H1 (cell line): ENCODE measurements around the gene MGLL. TPM values are rescaled to one million over a fixed set of nuclear protein-coding genes. Genes with fewer than 3 reads are reported as not detected.

Experiments
- CTCF ChIA-PET: fragments of 300-600 bp; sonication (Branson Sonifier 250); formaldehyde crosslinking; loops from one replicate; lab custom pipeline; 2021; ENCODE audit not compliant: partially characterized antibody; lab: Charles Lee
- POLR2A ChIA-PET: fragments of 300-600 bp; sonication (Branson Sonifier 250); formaldehyde crosslinking; loops from one replicate; lab custom pipeline; 2021; ENCODE audit warnings: inconsistent platforms; ENCODE audit not compliant: partially characterized antibody; lab: Charles Lee
- DNase-seq, 2 experiments: peaks; one replicate each; pipeline versions ENCODE4 v3.0.0 to v3.0.0-alpha.2; 2010 to 2022; ENCODE audit warnings: low spot score in 2 of 2, low read depth in 1 of 2, mixed read lengths in 1 of 2
- FAIRE-seq: peaks from 2 replicates; lab custom pipeline; 2011; peaks lifted over from hg19 to GRCh38; lab: Jason Lieb, UNC
- H2AFZ ChIP-seq: 2 replicates; pipeline ENCODE4 v1.8.1; 2012; ENCODE audit warnings: low read length, inconsistent platforms
- H2AK5ac ChIP-seq: 2 replicates; pipeline ENCODE4 v1.6.1; 2013; ENCODE audit warnings: low read depth, low read length
- H2BK120ac ChIP-seq: replicated peaks from 2 replicates; pipeline ENCODE3; 2013; ENCODE audit warnings: low read depth, low read length, inconsistent platforms
- H2BK12ac ChIP-seq: 2 replicates; pipeline ENCODE4 v1.6.1; 2013; ENCODE audit warnings: low read depth, low read length
- H2BK15ac ChIP-seq: 2 replicates; pipeline ENCODE4 v1.6.1; 2013; ENCODE audit warnings: low read length
- H2BK20ac ChIP-seq: 2 replicates; pipeline ENCODE4 v1.6.1; 2013; ENCODE audit warnings: low read length
- H2BK5ac ChIP-seq: 2 replicates; pipeline ENCODE4 v1.6.1; 2013; ENCODE audit warnings: low read depth, low read length
- H3K14ac ChIP-seq: 2 replicates; pipeline ENCODE4 v1.6.1; 2013; ENCODE audit warnings: inconsistent platforms; ENCODE audit not compliant: insufficient read length
- H3K18ac ChIP-seq: 2 replicates; pipeline ENCODE4 v1.6.1; 2013; ENCODE audit warnings: low read length; ENCODE audit errors: extremely low read depth
- H3K23ac ChIP-seq: 2 replicates; pipeline ENCODE4 v1.6.1; 2013; ENCODE audit warnings: inconsistent platforms; ENCODE audit not compliant: insufficient read length
- H3K23me2 ChIP-seq: 2 replicates; pipeline ENCODE4 v1.6.1; 2013; ENCODE audit warnings: low read depth, low read length
- H3K27ac ChIP-seq: 2 replicates; pipeline ENCODE4 v1.6.1; 2011; ENCODE audit warnings: low read depth, low read length, inconsistent platforms
- H3K27me3 ChIP-seq, 4 experiments: replicated peaks in 1 of 4; 1 replicate in 1 of 4; 2 replicates in 3 of 4; pipeline versions ENCODE4 v1.6.1 to v1.8.1; 2011 to 2013; ENCODE audit warnings: low read length in 3 of 4, mild to moderate bottlenecking in 3 of 4, inconsistent platforms in 2 of 4, mixed read lengths in 2 of 4, moderate library complexity in 1 of 4; ENCODE audit not compliant: control insufficient read depth in 3 of 4, insufficient read depth in 3 of 4; ENCODE audit errors: extremely low read depth in 1 of 4
- H3K36me3 ChIP-seq, 4 experiments: 2 replicates each; pipeline versions ENCODE4 v1.6.1 to v1.8.1; 2011 to 2013; ENCODE audit warnings: mild to moderate bottlenecking in 4 of 4, low read length in 3 of 4, moderate library complexity in 2 of 4, control low read depth in 1 of 4, inconsistent platforms in 1 of 4; ENCODE audit not compliant: insufficient read depth in 4 of 4, control insufficient read depth in 2 of 4
- H3K4ac ChIP-seq: replicated peaks from 2 replicates; pipeline ENCODE3; 2013; ENCODE audit warnings: low read length, low read depth, mixed read lengths, inconsistent platforms; ENCODE audit not compliant: insufficient read length
- H3K4me1 ChIP-seq, 4 experiments: replicated peaks in 1 of 4; 1 replicate in 1 of 4; 2 replicates in 3 of 4; pipeline versions ENCODE4 v1.6.1 to v1.8.1; 2011 to 2013; ENCODE audit warnings: low read length in 3 of 4, inconsistent platforms in 2 of 4, mixed read lengths in 1 of 4; ENCODE audit not compliant: insufficient read depth in 4 of 4, control insufficient read depth in 3 of 4
- H3K4me2 ChIP-seq, 2 experiments: 2 replicates each; pipeline versions ENCODE4 v1.6.1 to v1.8.1; 2011 to 2013; ENCODE audit warnings: low read depth in 2 of 2, low read length in 2 of 2, control low read depth in 1 of 2, inconsistent platforms in 1 of 2, mild to moderate bottlenecking in 1 of 2; ENCODE audit not compliant: insufficient read depth in 1 of 2
- H3K4me3 ChIP-seq, 4 experiments: fragments of 200-600, 300-600 bp in 1 of 4; sonication (generic), shearing (Covaris generic), sonication (Bioruptor Twin) in 1 of 4; 2 replicates each; pipeline versions ENCODE4 v1.5.1 to v1.8.1; 2011 to 2016; ENCODE audit warnings: low read length in 4 of 4, low read depth in 3 of 4, control low read depth in 2 of 4, inconsistent platforms in 2 of 4, mild to moderate bottlenecking in 2 of 4, mixed read lengths in 1 of 4, moderate library complexity in 1 of 4; ENCODE audit not compliant: insufficient read depth in 2 of 4; ENCODE audit errors: extremely low read depth in 1 of 4
- H3K56ac ChIP-seq: replicated peaks from 2 replicates; pipeline ENCODE3; 2013; ENCODE audit warnings: low read depth, mild to moderate bottlenecking, mixed read lengths, low read length, inconsistent platforms; ENCODE audit not compliant: insufficient read length
- H3K79me1 ChIP-seq: 2 replicates; pipeline ENCODE4 v1.6.1; 2013; ENCODE audit warnings: low read depth, low read length, control low read depth
- H3K79me2 ChIP-seq, 2 experiments: 2 replicates each; pipeline versions ENCODE4 v1.6.1 to v1.8.1; 2012 to 2013; ENCODE audit warnings: low read length in 2 of 2, mild to moderate bottlenecking in 2 of 2, inconsistent platforms in 1 of 2; ENCODE audit not compliant: insufficient read depth in 2 of 2, control insufficient read depth in 1 of 2
- H3K9ac ChIP-seq, 4 experiments: replicated peaks in 1 of 4; 1 replicate in 1 of 4; 2 replicates in 3 of 4; pipeline versions ENCODE4 v1.6.1 to v1.8.1; 2011 to 2013; ENCODE audit warnings: low read depth in 3 of 4, low read length in 3 of 4, control low read depth in 2 of 4, mild to moderate bottlenecking in 2 of 4, moderate library complexity in 2 of 4, inconsistent platforms in 1 of 4; ENCODE audit errors: extremely low read depth in 1 of 4
- H3K9me3 ChIP-seq, 2 experiments: 2 replicates each; pipeline versions ENCODE4 v1.6.1 to v1.8.1; 2012 to 2013; ENCODE audit warnings: mild to moderate bottlenecking in 2 of 2, moderate library complexity in 2 of 2, control low read depth in 1 of 2, inconsistent platforms in 1 of 2, low read depth in 1 of 2, low read length in 1 of 2, mixed read lengths in 1 of 2; ENCODE audit not compliant: insufficient read depth in 2 of 2
- H4K20me1 ChIP-seq, 2 experiments: replicated peaks in 1 of 2; 2 replicates each; pipeline versions ENCODE3 to v1.8.1; 2011 to 2013; ENCODE audit warnings: inconsistent platforms in 2 of 2, low read length in 2 of 2, mild to moderate bottlenecking in 1 of 2; ENCODE audit not compliant: insufficient read depth in 2 of 2, control insufficient read depth in 1 of 2
- H4K5ac ChIP-seq: 2 replicates; pipeline ENCODE4 v1.6.1; 2013; ENCODE audit warnings: low read length, low read depth, mixed read lengths, inconsistent platforms; ENCODE audit not compliant: insufficient read length
- H4K8ac ChIP-seq: 2 replicates; pipeline ENCODE4 v1.8.0; 2013; ENCODE audit warnings: mild to moderate bottlenecking, moderate library complexity, low read length, inconsistent platforms; ENCODE audit not compliant: insufficient read depth; ENCODE audit errors: extremely low read depth
- H4K91ac ChIP-seq: replicated peaks from 2 replicates; pipeline ENCODE3; 2013; ENCODE audit warnings: low read length, mixed read lengths, inconsistent platforms; ENCODE audit not compliant: insufficient read length
- ASH2L ChIP-seq: fragments of 200-600, 300-600 bp; sonication (generic); IDR thresholded peaks from one replicate; pipeline ENCODE4 v1.7.1; 2017; ENCODE audit warnings: low read length
- GABPA ChIP-seq: IDR thresholded peaks from 2 replicates; pipeline ENCODE4 v1.6.1; 2011; ENCODE audit warnings: mild to moderate bottlenecking, low read length, moderate library complexity, borderline replicate concordance; ENCODE audit not compliant: insufficient read depth
- RFX5 ChIP-seq: IDR thresholded peaks from 2 replicates; pipeline ENCODE4 v1.6.1; 2011; ENCODE audit warnings: low read depth, low read length, improper control_type of control experiment, borderline replicate concordance
- TEAD4 ChIP-seq: IDR thresholded peaks from 2 replicates; pipeline ENCODE4 v1.6.1; 2012; ENCODE audit warnings: low read depth, low read length, inconsistent platforms, mixed read lengths
- WGBS, 2 experiments: shearing (Covaris generic) in 1 of 2; methylation state at CpG; one replicate each; pipeline versions ENCODE4 v1.1.6 to v1.1.7; 2013 to 2015; ENCODE audit warnings: low lambda C conversion rate in 2 of 2, mixed read lengths in 2 of 2, inconsistent platforms in 1 of 2, low coverage in 1 of 2, missing lambda C conversion rate in 1 of 2; ENCODE audit not compliant: insufficient replicate concordance in 2 of 2, insufficient coverage in 1 of 2, insufficient read length in 1 of 2; ENCODE audit errors: extremely low coverage in 1 of 2, missing lambda C conversion rate in 1 of 2; 5-methylcytosine and 5-hydroxymethylcytosine counted together
- long read RNA-seq, 2 experiments: library from RNA in 1 of 2; library from capped mRNA in 1 of 2; stranded (forward); transcript quantifications; one replicate each; pipeline ENCODE4 v2.0.0, GENCODE V29; 2021; ENCODE audit warnings: inconsistent platforms in 1 of 2
- polyA minus RNA-seq, 3 experiments: library from RNA; depleted of rRNA, polyadenylated mRNA; stranded (reverse); fragments of >200 nt; gene quantifications; 1 replicate in 2 of 3; 2 replicates in 1 of 3; pipeline ENCODE4 v1.2.3, GENCODE V29; 2011
- polyA plus RNA-seq, 7 experiments: library from polyadenylated mRNA; depleted of rRNA in 3 of 7; stranded (reverse) in 5 of 7; unstranded in 2 of 7; fragments of >200 nt in 5 of 7; fragments of 200-250 nt in 2 of 7; gene quantifications; 1 replicate in 5 of 7; 2 replicates in 1 of 7; 4 replicates in 1 of 7; pipeline versions ENCODE4 v1.2.1 to v1.2.3, GENCODE V29; 2011 to 2013; ENCODE audit warnings: missing spikeins in 2 of 7, mixed read lengths in 2 of 7
- total RNA-seq: library from RNA; stranded (reverse); fragmentation: NEBNext Ultra II Directional; extraction: Animal tissue kit (Norgen Biotek cat#: 25700); gene quantifications from 2 replicates; pipeline ENCODE4 v1.2.1, GENCODE V29; 2021

Gene MGLL
- total RNA-seq (0.34 and 0.75 TPM in 2 replicates), polyA plus RNA-seq (2011; rRNA removed) (0.05 and 0.24 TPM in 2 replicates), polyA minus RNA-seq (2011; rRNA and poly(A)+ RNA removed) (0.38 and 1.6 TPM in 2 replicates)
- polyA plus RNA-seq (2011; cell fraction: cytosol; rRNA removed) = 0.13 TPM
- polyA plus RNA-seq (2011; cell fraction: nucleus; rRNA removed) = 0.13 TPM
- polyA plus RNA-seq (2012, experiment 1 of 2) = 0.05 to 1.1 TPM (median 0.35 TPM) in 4 replicates
- 0.10 TPM for polyA plus RNA-seq (2012, experiment 2 of 2)
- 0.79 TPM for polyA plus RNA-seq (2013, experiment 1 of 2)
- polyA plus RNA-seq (2013, experiment 2 of 2) = 0.64 TPM
- 15.9 TPM for polyA minus RNA-seq (2011; cell fraction: cytosol; rRNA and poly(A)+ RNA removed)
- polyA minus RNA-seq (2011; cell fraction: nucleus; rRNA and poly(A)+ RNA removed) = 0.70 TPM
- long read RNA-seq, experiment 1, partial matches to known transcripts = 0 of 1 reads
- long read RNA-seq, experiment 1, other reads (novel, unspliced or antisense) = 1 of 1 reads
- long read RNA-seq, experiment 2, full-length matches to known transcripts = 1 of 1 reads
- long read RNA-seq, experiment 2, partial matches to known transcripts = 0 of 1 reads
- long read RNA-seq, experiment 2, other reads (novel, unspliced or antisense) = 0 of 1 reads

DNA sequence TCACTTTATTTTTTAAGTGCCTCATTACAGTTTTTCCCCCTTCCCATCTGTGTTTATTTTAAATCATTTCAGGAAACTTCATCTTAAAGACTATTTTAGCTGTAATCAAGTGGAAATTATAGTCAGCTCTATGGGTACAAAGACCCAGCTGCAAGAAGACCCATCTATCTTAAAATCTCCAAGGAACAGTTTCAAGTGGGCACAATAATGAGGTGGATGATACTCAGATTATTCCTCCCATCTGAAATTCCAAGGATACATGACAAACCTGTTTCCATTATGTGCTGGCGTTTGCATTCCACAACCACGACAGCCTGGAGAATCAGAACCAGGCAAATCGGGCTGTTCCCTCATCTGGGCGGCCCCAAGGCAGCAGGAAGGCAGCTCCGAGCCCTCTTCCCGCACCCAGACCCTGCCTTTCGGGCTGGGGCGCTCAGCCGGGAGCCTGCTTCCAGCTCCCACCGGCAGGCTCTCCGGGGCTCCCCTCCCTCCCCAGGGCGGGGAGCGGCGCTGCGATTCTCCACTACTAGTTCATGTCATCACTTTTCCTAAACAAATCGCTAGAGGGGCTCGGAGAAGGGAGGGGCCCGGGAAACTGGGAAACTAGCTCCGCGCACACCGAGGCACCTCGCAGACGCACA lies at the start of gene MGLL:
TSS of gene MGLL (minus strand) at position 475 of the 641 bp plus-strand sequence. CDS start at position 278, 197 bp downstream.
- Histone ChIP-seq H4K8ac (peak within 1 kb of the TSS; percentile 57), H2BK15ac (no peak within 1 kb of the TSS), H3K18ac (no peak within 1 kb of the TSS), H3K4ac (no peak within 1 kb of the TSS), H3K79me2 (no peaks in the 10 kb centered on the region), H2AFZ (peak within 1 kb of the TSS; percentile 29; the same call in 1 of the 2 replicates), H3K36me3 (no peaks in the 10 kb centered on the region), H3K4me3 (peak within 1 kb of the TSS; percentile 56 to 75 (median 64)), H4K20me1 (peaks cover 0 to 3% of the 10 kb centered on the region in 2 experiments), H2BK5ac (peak within 1 kb of the TSS; percentile 24; the same call in 1 of the 2 replicates), H2BK120ac (no peak within 1 kb of the TSS), H3K27me3 (peaks cover 11 to 31% (median 25%) of the 10 kb centered on the region in 4 experiments; a peak in 6 of 7 replicates), H3K4me1 (peaks cover 0 to 10% (median 1%) of the 10 kb centered on the region in 4 experiments; a peak in 6 of 7 replicates), H2BK20ac (no peak within 1 kb of the TSS), H3K27ac (no peak within 1 kb of the TSS), H3K14ac (no peak within 1 kb of the TSS), H4K5ac (no peak within 1 kb of the TSS), H3K9ac (peak within 1 kb of the TSS in 3 of 4 experiments; percentile 19 to 59 (median 21); a peak in 1 of 7 replicates), H3K79me1 (no peaks in the 10 kb centered on the region), H3K56ac (no peak within 1 kb of the TSS), H3K23ac (no peak within 1 kb of the TSS), H4K91ac (peak within 1 kb of the TSS; percentile 42), H3K4me2 (peak within 1 kb of the TSS; percentile 85 to 99), H3K9me3 (no peaks in the 10 kb centered on the region), H2AK5ac (0 out of 2 replicates have a peak within 1 kb of the TSS, but pooled peaks have one; percentile 26), H2BK12ac (peak within 1 kb of the TSS; percentile 68; the same call in 1 of the 2 replicates), H3K23me2 (peaks cover 9% of the 10 kb centered on the region; the same call in 1 of the 2 replicates)
- no peak for FAIRE-seq
- TF ChIP-seq ASH2L (peak; percentile 37), GABPA (no peak), TEAD4 (0 out of 2 replicates have a peak, but pooled peaks have one; percentile 40), RFX5 (no peak)
- 7% methylated on average over 23 of the region's 23 CpGs; no CpG with 5 or more reads in 1 of the 2 experiments for WGBS, 2 experiments
- ChIA-PET POLR2A (interaction anchor here (0.7 to 1.5 kb wide), 3 partner anchors 106 to 149 kb away, joined by 3 read pairs; partner anchors contain the start of gene ABTB1), CTCF (interaction anchor here (0.8 to 5.7 kb wide), 8 partner anchors 10 to 170 kb away, joined by 3 to 28 read pairs (median 4); no protein-coding TSS in a partner anchor)
- no peak for DNase-seq
